Suppressor macrophage treated with lipopolysaccharide for 1 hour (primary cell): ENCODE results near the gene GLB1L3.
A peak's percentile ranks its signal among the peaks of the same experiment; 100 is the strongest.

ENCODE experiments used
- DNase-seq, 3 donors: peaks; one replicate each; pipeline ENCODE4 v3.0.0-alpha.2; 2020 to 2022

GLB1L3 gene

GRCh38 chr11:134346101-134346975, 70.2 kb downstream of the GLB1L3 start:
- DNase-seq, result no peak

GRCh38 chr11:134346976-134347350, 70.8 kb downstream of the GLB1L3 start:
- no peak for DNase-seq

- no peak for DNase-seq
These were observed 71.3 kb downstream of the GLB1L3 start for GRCh38 chr11:134347441-134347840.

GRCh38 chr11:134349109-134349801, 73.1 kb downstream of the GLB1L3 start:
- no peak for DNase-seq

- no peak for DNase-seq
These were observed 73.7 kb downstream of the GLB1L3 start for GRCh38 chr11:134349802-134350355.

- DNase-seq, result no peak
These were observed 74.2 kb downstream of the GLB1L3 start for GRCh38 chr11:134350381-134350780.

GRCh38 chr11:134352111-134352510, 75.9 kb downstream of the GLB1L3 start:
- no peak for DNase-seq

GRCh38 chr11:134355136-134355535, 79.0 kb downstream of the GLB1L3 start:
- no peak for DNase-seq

- no peak for DNase-seq
These were observed 79.5 kb downstream of the GLB1L3 start for GRCh38 chr11:134355656-134356055.

GRCh38 chr11:134356656-134357544, 80.7 kb downstream of the GLB1L3 start:
- DNase-seq, result no peak

- DNase-seq, result no peak
These were observed 81.3 kb downstream of the GLB1L3 start for GRCh38 chr11:134357545-134357839.

- DNase-seq, result no peak
These were observed 82.1 kb downstream of the GLB1L3 start for GRCh38 chr11:134358165-134358855.

GRCh38 chr11:134358856-134359490, 82.8 kb downstream of the GLB1L3 start:
- DNase-seq, result no peak

GRCh38 chr11:134359646-134360045, 83.5 kb downstream of the GLB1L3 start:
- DNase-seq, result no peak

- peak; percentile 65 to 81 (median 71) for DNase-seq
These were observed 84.1 kb downstream of the GLB1L3 start for GRCh38 chr11:134360050-134360835.

GRCh38 chr11:134361661-134362060, 85.5 kb downstream of the GLB1L3 start:
- DNase-seq, result no peak

GRCh38 chr11:134362192-134362901, 86.2 kb downstream of the GLB1L3 start:
- DNase-seq, result no peak

GRCh38 chr11:134363161-134363560, 87.0 kb downstream of the GLB1L3 start:
- no peak for DNase-seq

GRCh38 chr11:134363592-134363991, 87.4 kb downstream of the GLB1L3 start:
- DNase-seq, result no peak

GRCh38 chr11:134364261-134364660, 88.1 kb downstream of the GLB1L3 start:
- DNase-seq, result no peak
